Right ventricle myocardium superior (tissue), 1 donor: ENCODE measurements around the gene FXYD1. TPM values are rescaled to one million over a fixed set of nuclear protein-coding genes. Genes with fewer than 3 reads are reported as not detected.
"Not testable (repeated sequence)": the region's sequence is repeated elsewhere in the genome, so short reads cannot be mapped to it uniquely, and the experiment has no call there.

Experiments used
- ATAC-seq: fragments of 200-7000 bp; cut with Tn5 transposase; one replicate; pipeline ENCODE4 v1.9.1; 2020; ENCODE audit warnings: mild to moderate bottlenecking; ENCODE audit not compliant: poor library complexity
- DNase-seq: peaks from one replicate; pipeline ENCODE4 v3.0.0-alpha.2; 2020
- intact Hi-C: fragments of 100-400 bp; cut with DNase I; formaldehyde crosslinking; loops from one replicate; pipeline ENCODE4 v1.11.2; 2022
- total RNA-seq: library from RNA; stranded (reverse); fragmentation: NEBNext Ultra II Directional; extraction: Animal tissue kit (Norgen Biotek cat#: 25700); gene quantifications from one replicate; pipeline ENCODE4 v1.2.1, GENCODE V29; 2021
- donor health status: DM: no; HTN: yes; CAD: no; lungs with severe emphysema.

FXYD1 gene
- total RNA-seq, 1 donor from 2014 or later = 580 TPM

DNA sequence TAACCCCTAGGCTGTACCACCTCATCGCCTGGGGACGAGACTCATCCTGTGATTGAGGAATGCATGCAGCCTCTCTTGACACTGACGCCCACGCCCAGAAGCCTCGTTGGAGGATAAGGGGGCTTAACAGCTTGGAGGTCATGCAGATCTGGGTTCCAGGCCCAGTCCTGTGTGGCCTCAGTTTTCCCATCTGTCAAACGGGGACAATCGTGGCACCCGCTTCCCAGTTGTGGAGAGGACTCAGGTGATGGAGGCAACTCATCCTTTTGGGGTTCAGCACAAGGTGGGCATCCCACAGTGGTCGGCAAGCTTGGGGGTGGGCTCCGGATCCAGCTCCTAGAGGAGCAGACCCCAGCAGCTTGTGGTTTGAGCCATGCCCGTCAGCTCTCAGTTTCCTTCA, 2.4 kb upstream of the FXYD1 start:
- intact Hi-C loops = no loop called here
- ATAC-seq (no peak), DNase-seq (no peak)

DNA sequence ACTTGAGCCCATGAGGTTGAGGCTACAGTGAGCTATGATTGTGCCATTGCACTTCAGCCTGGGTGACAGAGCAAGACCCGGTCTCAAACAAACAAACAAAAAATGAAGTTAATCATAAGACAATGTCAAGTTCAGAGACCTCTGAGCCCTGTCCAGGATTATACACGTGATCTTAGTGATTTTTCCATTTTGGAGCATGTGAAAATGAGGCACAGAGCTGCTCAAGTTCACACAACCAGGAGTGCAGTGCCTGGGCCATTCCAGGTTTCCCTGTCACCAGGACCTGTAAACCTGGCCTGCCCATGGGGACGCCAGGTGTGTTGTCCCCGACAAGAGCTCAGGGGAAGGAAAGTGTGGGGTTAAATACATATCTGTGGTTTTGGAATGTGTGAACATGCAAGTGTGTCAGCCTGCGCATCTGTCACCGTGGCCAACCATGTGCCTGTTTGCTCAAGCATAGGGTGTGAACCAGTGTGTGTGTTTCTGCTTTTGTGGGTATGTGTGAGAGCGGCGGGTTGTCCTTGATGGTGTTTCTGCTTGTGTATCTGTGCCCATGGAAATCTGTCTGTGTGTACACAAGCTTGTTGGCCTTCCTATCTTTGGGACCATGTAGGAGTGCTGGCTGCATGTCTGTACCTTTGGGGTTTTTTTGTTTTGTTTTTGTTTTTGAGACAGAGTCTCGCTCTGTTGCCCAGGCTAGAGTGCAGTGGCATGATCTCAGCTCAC, 1.5 kb upstream of the FXYD1 start:
- intact Hi-C loops = no loop called here
- ATAC-seq = no peak
- DNase-seq = no peak

DNA sequence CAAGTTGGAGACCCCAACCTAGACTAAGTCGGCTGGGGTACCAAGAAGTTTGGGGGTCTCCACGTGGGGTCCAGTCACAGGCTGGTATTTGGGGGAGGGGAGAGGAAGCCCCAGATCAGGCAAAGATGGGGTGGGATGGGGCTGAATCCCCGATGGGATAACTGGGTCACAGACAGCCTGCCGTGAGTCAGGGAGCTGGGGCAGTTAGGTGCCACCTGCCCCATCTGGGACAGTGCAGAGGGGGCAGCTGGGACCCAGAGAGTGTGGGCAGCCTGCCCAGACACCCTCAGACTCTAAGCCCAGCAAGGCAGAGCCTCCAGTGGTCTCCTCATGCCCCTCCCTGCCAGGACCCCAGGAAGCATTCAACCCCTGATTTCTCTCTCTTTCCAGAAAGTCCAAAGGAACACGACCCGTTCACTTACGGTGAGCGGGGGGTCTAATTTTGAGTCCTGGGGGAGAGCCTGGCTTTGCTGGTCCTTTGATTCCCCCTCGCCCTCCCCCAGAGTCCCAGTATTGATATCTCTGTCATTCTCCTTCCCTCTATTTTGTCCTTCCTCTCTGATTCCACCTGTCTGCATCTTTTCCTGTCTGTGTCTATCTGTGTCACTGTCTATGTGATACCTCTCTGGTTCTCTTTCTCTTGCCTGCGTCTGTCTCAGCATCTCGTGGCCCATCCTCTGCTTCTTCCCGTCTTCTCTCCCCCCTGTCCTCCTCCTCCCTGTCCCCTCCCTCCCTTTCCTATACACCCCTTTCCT, 1.8 kb downstream of the FXYD1 start:
- intact Hi-C loops = loop anchor here (5.0 kb wide), 2 partner anchors 73 to 122 kb away; no protein-coding TSS in a partner anchor
- DNase-seq = no peak
- no peak for ATAC-seq

DNA sequence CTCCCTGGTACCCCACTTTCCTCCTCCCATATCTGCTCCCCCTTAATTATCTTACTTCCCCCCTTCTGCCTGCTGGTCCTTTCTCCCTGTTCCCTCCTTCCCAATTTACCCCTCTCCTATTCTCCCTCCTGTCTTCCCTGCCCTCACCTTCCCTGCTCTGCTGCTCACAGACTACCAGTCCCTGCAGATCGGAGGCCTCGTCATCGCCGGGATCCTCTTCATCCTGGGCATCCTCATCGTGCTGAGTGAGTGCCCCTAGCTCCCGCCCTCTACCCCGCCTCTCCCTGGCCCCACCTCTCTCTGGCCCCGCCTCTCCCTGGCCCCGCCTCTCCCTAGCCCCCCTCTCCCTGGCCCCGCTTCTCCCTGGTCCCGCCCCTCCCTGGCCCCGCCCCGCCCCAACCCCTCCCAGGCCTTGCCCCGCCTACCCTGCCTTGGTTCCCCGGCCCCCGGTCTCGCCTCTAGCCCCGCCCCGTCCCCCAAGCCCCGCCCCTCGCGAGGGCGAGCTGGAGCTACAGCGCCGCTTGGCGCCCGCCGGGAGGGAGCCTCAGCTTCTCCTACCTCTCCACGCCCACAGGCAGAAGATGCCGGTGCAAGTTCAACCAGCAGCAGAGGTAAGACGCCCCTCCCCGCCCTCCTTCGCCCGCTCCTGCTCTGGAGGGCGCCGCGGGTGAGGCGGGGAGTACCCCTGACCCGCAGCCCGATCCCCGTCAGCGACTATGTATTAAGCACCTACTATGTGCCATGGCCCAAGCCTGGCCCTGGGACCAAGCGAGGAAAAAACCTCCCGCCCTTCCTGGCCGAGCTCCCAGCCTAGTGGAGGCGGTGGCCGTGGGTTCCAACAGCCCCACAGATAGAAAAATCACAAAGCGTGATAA, 2.6 kb downstream of the FXYD1 start:
- intact Hi-C loops = loop anchor here (5.0 kb wide), 2 partner anchors 74 to 121 kb away; no protein-coding TSS in a partner anchor
- DNase-seq (peak; percentile 96), ATAC-seq (peak; percentile 62)

DNA sequence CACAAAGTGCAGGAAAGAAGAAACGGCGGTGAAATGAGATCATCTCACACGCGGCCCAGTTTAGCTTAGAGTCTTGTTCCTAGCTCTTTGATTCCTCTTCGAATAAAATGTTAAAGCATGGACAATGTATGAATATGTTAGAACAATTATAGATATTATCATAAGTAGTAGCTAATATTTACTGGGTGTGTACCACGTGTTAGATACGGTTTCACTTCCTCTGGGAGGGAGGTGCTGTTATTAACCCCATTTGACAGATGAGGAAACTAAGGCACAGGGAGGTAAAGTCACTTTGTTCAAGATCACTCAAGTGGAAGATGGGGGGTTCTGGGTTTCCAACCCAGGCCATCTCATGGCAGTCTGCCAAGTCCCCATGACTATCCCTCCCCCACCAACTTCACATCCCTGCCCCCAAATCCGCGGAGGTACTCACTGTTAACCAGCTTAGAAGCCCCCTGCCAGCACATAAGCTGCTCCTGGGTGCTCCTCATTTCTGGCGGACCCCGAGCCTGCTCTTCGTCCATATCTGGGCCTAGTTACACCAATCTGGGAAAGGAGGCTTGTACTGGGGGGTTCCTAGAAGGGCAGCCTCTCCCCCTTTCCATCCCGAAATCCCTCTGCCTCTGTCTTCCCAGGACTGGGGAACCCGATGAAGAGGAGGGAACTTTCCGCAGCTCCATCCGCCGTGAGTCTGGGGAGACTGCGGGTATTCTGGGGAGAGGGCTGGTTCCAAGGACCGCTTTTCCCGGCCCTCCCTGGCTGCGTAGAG, 3.4 kb downstream of the FXYD1 start:
- intact Hi-C loops = loop anchor here (5.0 kb wide), 2 partner anchors 75 to 120 kb away; no protein-coding TSS in a partner anchor
- no peak for ATAC-seq
- DNase-seq = no peak

DNA sequence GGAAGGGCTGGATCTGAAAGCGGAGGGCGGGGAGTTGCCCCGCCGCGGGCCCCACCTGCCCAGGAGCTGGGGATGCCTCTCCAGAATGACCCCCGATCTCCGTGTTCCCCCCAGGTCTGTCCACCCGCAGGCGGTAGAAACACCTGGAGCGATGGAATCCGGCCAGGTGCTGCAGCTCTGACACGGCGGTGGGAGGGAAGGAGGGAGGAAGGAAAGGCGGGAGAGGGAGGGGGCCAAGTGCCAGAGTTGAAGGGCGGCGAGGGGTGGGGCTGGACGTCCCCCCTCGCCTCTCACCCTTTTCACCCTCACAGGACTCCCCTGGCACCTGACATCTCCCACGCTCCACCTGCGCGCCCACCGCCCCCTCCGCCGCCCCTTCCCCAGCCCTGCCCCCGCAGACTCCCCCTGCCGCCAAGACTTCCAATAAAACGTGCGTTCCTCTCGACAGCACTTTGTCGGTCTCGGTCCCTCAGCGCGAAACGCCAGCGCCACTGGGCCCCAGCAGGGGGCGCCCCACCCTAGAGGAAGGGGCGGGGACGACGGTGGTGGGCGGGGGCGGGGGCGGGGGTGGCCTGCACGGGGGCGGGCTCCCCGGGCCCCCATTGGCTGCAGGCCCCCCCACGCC, 4.1 kb downstream of the FXYD1 start:
- no peak for ATAC-seq
- intact Hi-C loops = loop anchor here (5.0 kb wide), 2 partner anchors 75 to 120 kb away; no protein-coding TSS in a partner anchor

DNA sequence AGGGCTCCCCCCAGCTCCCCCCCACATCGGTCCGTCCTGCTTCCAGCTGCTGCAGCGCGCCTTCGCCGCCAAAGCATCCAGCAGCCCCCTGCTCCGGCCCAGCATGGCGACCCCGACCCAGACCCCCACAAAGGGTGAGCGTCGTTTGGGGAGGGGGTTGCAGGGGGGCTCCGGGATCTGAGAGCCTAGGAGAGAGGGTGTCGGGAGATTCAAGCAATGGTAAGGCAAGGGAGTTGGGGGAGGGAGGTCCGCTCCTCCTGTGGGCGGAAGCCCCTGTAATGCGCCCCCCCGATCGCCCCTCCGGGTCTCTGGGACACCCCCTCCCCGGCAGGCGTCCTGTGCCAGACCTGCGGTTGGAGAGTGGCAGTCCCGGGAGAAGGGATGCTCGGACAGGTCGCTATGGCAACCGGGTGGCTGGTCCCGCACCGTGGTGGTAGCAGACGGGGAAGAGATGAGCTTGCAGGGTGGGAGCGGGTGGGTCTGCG, 4.6 kb downstream of the FXYD1 start, which contains the start of gene FXYD7:
Gene FXYD7 (plus strand): TSS at position 25 of the 485 bp plus-strand sequence. CDS start 79 bp downstream, at position 104.
- DNase-seq = no peak
- intact Hi-C loops = loop anchor here (5.0 kb wide), 2 partner anchors 76 to 119 kb away; no protein-coding TSS in a partner anchor

More for the DNA sequence above, 4.1 kb downstream of the FXYD1 start:
- DNase-seq = peak; percentile 65

DNA sequence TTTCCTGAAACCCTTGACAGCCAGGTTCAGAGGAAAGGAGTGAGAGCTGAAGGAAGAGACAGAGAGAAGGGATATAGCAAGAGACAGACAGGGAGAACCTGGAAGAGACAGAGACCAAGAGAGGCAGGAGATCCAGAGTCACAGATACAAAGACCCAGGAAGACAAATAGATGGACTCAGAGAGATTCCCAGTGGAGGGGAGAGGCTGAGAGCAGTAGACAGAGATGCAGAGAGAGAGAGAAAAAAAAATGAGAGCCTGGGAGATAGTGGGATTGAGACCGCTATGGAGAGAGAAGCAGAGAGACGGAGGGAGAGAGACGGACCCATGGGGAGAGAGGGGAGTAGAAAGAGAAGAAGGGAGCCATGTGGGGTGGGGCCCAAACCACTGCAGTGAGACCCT, 5.2 kb downstream of the FXYD1 start:
- intact Hi-C loops = loop anchor here (5.0 kb wide), 2 partner anchors 77 to 118 kb away; no protein-coding TSS in a partner anchor
- no peak for DNase-seq
- no peak for ATAC-seq

More for the DNA sequence above, 4.6 kb downstream of the FXYD1 start, which contains the start of gene FXYD7:
- ATAC-seq = no peak

DNA sequence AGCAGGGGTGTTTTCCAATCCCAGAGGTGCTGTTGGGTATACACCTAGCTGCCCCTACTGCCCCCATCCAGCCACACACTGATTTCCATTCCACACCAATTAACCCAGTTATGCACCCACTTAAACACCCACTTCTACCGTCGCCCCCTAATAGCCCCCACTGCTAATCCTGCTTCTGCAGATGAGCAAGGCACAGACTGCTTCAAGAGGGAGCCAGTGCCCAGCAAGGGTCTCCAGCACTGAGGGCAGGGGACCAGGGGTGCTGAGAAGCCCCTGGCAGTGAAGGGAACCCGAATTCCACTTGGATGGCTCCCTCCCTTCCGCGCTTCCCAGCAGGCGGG, 5.6 kb downstream of the FXYD1 start:
- intact Hi-C loops = loop anchor here (5.0 kb wide), 2 partner anchors 77 to 118 kb away; no protein-coding TSS in a partner anchor
- no peak for DNase-seq
- ATAC-seq = no peak

DNA sequence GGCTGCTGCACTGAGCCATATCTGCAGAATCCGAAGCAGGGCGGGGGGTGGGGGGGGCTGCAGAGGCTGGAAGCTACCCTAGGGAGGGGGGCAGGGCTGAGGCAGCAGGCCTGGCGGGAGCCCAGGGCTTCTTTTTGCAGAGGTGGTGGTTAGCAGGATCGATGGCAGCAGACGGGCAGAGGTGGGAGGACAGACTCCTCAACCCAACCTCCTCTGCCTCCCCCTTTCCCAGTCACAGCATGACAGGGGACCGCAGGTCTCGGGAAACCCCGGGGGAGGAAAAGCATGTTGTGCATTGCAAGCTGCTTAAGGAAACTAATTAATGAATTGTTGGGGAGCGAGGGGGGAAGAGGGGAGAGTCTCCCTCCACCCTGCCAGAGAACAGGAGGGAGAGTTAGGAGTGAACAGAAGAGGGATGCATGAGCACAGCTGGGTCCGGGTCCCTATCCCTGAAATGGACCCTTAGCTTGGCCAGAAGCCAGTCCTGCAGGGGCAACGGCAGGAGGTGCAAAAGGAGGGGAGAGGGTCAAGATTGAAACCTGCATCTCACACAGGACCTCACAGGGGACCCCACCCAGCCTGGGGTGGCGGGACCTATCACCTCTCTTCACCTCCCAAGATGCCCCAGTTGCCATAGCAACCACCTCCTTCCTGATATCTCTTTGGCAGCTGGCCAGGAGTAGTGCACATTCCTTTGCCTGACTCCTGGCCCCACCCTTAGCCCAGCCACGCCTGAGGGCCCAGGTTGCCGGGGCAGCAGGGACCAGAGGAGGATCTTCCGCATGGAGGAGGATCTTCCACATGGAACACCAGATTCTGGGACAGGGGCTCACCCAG, 6.2 kb downstream of the FXYD1 start:
- intact Hi-C loops = loop anchor here (5.0 kb wide), 2 partner anchors 78 to 117 kb away; no protein-coding TSS in a partner anchor
- no peak for ATAC-seq
- DNase-seq = no peak

DNA sequence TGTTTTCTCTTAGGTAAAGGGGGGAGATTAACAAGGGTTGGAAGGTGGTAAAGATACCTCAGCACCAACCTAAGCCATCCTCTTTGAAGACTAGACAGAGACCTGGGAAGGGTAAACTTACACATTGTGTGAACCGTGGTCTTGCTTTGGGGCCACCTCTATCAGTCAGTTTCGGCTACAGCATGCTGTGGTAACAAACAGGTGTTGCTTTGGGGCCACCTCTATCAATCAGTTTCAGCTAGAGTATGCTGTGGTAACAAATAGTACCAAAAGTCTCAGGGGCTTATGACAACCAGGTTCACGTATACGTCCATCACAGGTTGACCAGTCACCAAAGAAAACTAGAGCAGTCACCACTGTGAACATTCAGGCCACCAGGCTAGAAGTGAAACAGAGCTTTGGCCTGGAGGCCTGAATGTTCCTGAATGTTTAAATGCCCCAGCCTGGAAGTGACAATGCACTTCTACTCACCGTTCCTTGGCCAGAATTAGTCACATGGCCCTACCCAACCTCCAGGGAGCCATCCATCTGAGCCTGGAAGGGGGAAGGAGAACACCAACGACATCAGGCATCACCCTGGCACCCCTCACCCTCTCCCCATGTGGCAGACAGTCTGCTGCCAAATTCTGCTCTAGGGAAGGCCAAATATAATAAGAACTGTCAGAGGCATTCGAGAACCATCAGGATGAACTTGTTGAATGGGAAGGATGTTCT, 8.3 kb downstream of the FXYD1 start:
- intact Hi-C loops = no loop called here
- DNase-seq (no peak), ATAC-seq (no peak)

DNA sequence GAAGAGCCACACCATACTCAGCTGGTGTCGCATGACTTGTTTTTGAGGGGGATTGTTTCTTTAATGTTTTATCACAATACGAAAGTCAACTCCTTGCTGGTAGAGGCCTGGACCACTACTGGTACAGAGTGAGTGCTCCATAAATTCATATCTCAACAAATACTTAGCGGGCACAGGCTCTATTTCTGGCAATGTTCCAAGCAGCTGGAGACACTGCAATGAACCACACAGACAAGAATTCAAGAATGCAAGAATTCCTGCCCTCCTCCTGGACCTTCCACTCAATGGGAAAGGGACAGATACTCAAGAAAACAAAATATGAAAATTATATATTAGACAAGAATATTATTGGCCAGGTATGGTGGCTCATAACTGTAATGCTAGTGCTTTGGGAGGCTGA, 10.8 kb downstream of the FXYD1 start:
- DNase-seq (no peak), ATAC-seq (no peak)
- intact Hi-C loops = no loop called here

DNA sequence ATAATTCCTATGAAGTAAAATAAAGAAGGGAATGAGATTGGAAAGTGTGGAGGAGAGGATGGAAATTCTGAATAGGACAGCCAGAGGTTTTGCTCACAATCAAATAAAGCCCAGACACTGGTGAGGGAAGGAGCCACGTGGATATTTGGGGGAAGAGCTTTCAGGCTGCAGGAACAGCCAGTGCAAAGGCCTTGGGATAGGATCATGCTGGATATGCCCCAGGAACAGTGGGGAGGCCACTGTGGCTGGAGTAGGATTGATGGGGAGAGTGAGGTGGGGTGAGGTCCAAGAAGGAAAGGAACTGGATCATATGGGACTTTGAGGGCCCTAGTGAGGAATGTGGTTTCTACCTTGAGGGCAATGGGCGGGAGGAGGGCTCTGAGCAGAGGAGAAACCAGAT, 11.8 kb downstream of the FXYD1 start:
- ATAC-seq (no peak), DNase-seq (no peak)
- intact Hi-C loops = no loop called here

DNA sequence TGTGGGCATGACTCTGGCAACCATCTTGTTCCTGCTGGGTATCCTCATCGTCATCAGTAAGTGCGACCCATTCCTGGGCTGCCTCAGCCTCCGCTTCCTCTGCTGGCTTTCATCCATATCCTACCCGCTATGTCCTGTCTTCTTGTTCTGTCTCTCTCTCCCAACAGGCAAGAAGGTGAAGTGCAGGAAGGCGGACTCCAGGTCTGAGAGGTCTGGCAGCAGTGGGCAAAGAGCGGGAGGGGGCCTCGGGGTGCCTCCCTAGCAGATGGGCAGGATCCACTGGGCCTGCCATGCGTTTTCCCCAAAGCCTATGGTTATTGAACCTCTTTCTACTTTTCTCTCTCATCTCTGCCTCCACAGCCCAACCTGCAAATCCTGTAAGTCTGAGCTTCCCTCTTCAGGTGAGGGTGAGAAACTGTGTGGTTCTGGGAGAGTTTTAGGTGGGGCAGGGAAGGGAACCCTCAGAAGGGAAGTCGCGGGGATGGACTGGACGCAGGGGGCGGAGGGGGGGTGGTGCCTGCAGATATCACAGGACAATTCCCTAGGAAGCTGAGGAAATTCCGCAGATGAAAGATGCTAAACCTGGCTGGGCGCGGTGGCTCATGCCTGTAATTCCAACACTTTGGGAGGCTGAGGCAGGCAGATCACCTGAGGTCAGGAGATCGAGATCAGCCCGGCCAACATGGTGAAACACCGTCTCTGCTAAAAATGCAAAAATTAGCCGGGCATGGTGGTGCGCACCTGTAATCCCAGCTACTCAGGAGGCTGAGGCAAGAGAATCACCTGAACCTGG, 12.8 kb downstream of the FXYD1 start:
- DNase-seq = no peak
- no peak for ATAC-seq
- intact Hi-C loops = no loop called here

DNA sequence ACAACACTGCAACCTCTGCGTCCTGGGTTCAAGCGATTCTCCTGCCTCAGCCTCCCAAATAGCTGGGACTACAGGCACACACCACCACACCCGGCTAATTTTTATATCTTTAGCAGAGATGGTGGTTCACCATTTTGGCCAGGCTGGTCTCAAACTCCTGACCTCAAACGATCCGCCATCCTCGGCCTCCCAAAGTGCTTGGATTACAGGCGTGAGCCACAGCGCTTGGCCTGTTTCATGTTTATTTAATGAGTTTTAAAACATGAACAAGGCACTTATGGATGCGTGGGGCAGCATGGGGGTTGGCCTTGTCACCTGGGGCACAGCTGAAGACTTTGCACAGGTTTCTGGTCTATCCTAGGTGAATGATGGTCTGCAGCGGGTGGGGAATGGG, 14.5 kb downstream of the FXYD1 start:
- ATAC-seq, DNase-seq, intact Hi-C loops: not testable (repeated sequence)
